Chondrocyte (in vitro differentiated cells): ENCODE measurements around the gene SMIM44. TPM values are rescaled to one million over a fixed set of nuclear protein-coding genes. Genes with fewer than 3 reads are reported as not detected.

ENCODE experiments used
- DNase-seq: peaks from one replicate; pipeline ENCODE4 v3.0.0; 2021; ENCODE audit warnings: mixed read lengths, low spot score
- H3K27ac Mint-ChIP-seq: one replicate; pipeline ENCODE4 v1.8.0; 2021; ENCODE audit warnings: mild to moderate bottlenecking, moderate library complexity, mixed read lengths; ENCODE audit not compliant: unreplicated experiment
- H3K27me3 Mint-ChIP-seq: 2 replicates; pipeline ENCODE4 v1.8.0; 2021; ENCODE audit warnings: low read depth, mixed read lengths
- H3K36me3 Mint-ChIP-seq: 2 replicates; pipeline ENCODE4 v1.8.0; 2021; ENCODE audit warnings: low read depth, mixed read lengths
- H3K4me1 Mint-ChIP-seq: 2 replicates; pipeline ENCODE4 v1.8.0; 2021; ENCODE audit warnings: low read depth, mild to moderate bottlenecking, mixed read lengths
- H3K4me3 Mint-ChIP-seq: one replicate; pipeline ENCODE4 v1.8.0; 2021; ENCODE audit warnings: mild to moderate bottlenecking, moderate library complexity, mixed read lengths; ENCODE audit not compliant: unreplicated experiment
- H3K9me3 Mint-ChIP-seq: 2 replicates; pipeline ENCODE4 v1.8.0; 2021; ENCODE audit warnings: low read depth, mixed read lengths
- CTCF ChIP-seq: fragments of 200-600 bp; sonication (generic); IDR thresholded peaks from 2 replicates; pipeline ENCODE4 v1.5.0; 2021; ENCODE audit warnings: antibody characterized with exemption, mild to moderate bottlenecking, moderate library complexity
- total RNA-seq: library from RNA; stranded (reverse); gene quantifications from 3 replicates; pipeline ENCODE4 v1.2.1, GENCODE V29; 2021

The SMIM44 gene
- total RNA-seq, 1 donor from 2014 or later = not detected

GRCh38 chr19:3497757-3498520 is 14.7 kb upstream of the SMIM44 start:
- no peak for DNase-seq
- Mint-ChIP-seq H3K4me1 (peaks cover 17% of the 10 kb centered on the region), H3K36me3 (peaks cover 9% of the 10 kb centered on the region), H3K27ac (no peak overlapping the region), H3K9me3 (peaks cover 2% of the 10 kb centered on the region), H3K27me3 (no peaks in the 10 kb centered on the region), H3K4me3 (no peak overlapping the region)
- no peak for TF ChIP-seq CTCF

DNA sequence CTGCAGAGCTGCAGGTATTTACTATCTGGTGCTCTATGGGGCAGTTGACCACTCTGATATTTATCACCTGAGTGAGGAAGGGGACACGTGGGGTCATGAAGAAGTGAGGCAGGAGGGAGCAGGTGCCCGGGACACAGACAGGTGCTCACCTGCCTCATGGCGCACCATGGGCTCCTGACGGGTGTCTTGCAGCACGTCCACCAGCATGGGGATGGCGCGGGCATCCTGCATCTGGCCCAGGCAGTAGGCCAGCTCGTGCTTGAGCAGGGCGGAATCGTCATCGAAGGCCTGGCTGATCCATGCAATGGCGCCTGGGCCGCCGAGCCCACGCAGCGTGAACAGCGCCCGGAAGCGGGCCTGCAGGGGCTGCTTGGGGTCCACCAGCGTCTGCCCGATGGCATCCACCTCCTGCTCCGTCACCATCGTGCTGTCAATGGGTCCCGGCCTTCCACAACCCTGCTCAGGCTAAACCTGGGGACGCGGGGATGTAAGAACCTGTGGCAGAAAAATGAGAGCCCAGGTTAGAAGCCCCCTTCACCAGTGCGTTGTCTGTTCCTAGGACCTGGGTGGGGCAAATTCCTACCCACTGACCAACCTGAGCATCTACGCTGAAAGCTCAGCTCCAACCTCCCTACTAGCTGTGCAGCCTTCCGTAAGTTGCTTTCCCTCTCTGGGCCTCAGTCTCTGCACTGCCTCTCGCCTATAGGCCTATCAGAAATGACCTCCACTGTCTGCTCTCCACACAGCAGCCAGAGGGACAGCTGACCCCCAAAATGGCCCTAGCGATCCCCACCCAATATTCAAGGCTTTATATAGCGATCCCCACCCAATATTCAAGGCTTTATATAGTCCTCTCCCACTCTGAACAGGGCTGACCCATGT is 13.4 kb upstream of the SMIM44 start:
- Mint-ChIP-seq H3K9me3 (peaks cover 2% of the 10 kb centered on the region), H3K36me3 (peaks cover 14% of the 10 kb centered on the region), H3K27me3 (no peaks in the 10 kb centered on the region), H3K4me1 (peaks cover 17% of the 10 kb centered on the region), H3K27ac (no peak overlapping the region), H3K4me3 (no peak overlapping the region)
- DNase-seq = no peak
- TF ChIP-seq CTCF = no peak

GRCh38 chr19:3494559-3494958 is 11.3 kb upstream of the SMIM44 start:
- peaks cover 14% of the 10 kb centered on the region for H3K36me3 Mint-ChIP-seq
- no peaks in the 10 kb centered on the region for H3K27me3 Mint-ChIP-seq
- H3K4me3 Mint-ChIP-seq = no peak overlapping the region
- H3K27ac Mint-ChIP-seq = no peak overlapping the region
- peaks cover 2% of the 10 kb centered on the region for H3K9me3 Mint-ChIP-seq
- H3K4me1 Mint-ChIP-seq = peaks cover 8% of the 10 kb centered on the region
- TF ChIP-seq CTCF = no peak
- no peak for DNase-seq

GRCh38 chr19:3494051-3494450 is 10.8 kb upstream of the SMIM44 start:
- H3K36me3 Mint-ChIP-seq = peaks cover 14% of the 10 kb centered on the region
- H3K4me1 Mint-ChIP-seq = peaks cover 4% of the 10 kb centered on the region
- no peak for TF ChIP-seq CTCF
- H3K27me3 Mint-ChIP-seq = no peaks in the 10 kb centered on the region
- no peak for DNase-seq
- H3K4me3 Mint-ChIP-seq = no peak overlapping the region
- no peak overlapping the region for H3K27ac Mint-ChIP-seq
- H3K9me3 Mint-ChIP-seq = peaks cover 2% of the 10 kb centered on the region

DNA sequence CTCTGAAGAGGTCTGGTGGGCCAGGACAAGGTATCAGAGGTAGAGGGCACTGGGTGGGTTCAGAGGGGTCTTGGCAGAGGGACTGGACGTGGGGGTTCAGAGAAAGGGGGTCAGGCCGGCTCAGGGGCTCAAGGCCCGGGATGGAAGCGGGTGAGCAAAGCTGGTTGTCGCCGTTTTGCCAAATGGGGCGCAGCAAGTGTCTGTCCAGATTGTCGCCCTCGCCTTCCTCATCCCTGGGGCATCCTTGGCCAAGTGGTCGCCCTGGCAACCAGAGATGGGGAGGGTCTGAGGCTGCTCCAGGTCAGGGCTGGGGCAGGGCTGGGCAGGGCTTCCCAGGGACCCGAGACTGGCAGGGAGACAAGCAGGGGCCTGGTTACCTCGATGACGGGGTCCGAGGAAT is 10.4 kb upstream of the SMIM44 start:
- Mint-ChIP-seq H3K27ac (no peak overlapping the region), H3K9me3 (peaks cover 2% of the 10 kb centered on the region), H3K4me1 (peaks cover 3% of the 10 kb centered on the region), H3K36me3 (peaks cover 14% of the 10 kb centered on the region), H3K27me3 (no peaks in the 10 kb centered on the region), H3K4me3 (no peak overlapping the region)
- no peak for TF ChIP-seq CTCF
- DNase-seq = no peak
